Cortex of kidney (tissue), 1 donor: ENCODE results near the gene SLC34A3.

ENCODE experiments used
- DNase-seq: peaks from one replicate; lab custom pipeline; 2025; lab: John Stamatoyannopoulos, UW

SLC34A3 gene

GRCh38 chr9:137275588-137276472 is 45.1 kb downstream of the SLC34A3 start:
- no peak for DNase-seq

GRCh38 chr9:137276473-137277328 is 46.0 kb downstream of the SLC34A3 start:
- DNase-seq: no peak

- DNase-seq: no peak
Measured at GRCh38 chr9:137277329-137278041, 46.8 kb downstream of the SLC34A3 start, which contains the start of gene TOR4A. Gene TOR4A, plus strand, starts transcription at chr9:137277726. Its CDS starts 964 bp downstream, at chr9:137278690.

- DNase-seq: no peak
Measured at GRCh38 chr9:137278061-137278701, 47.5 kb downstream of the SLC34A3 start.

- DNase-seq: no peak
Measured at GRCh38 chr9:137278721-137279711, 48.3 kb downstream of the SLC34A3 start.

GRCh38 chr9:137279741-137280473 is 49.2 kb downstream of the SLC34A3 start:
- no peak for DNase-seq

- no peak for DNase-seq
Measured at GRCh38 chr9:137280474-137281344, 50.0 kb downstream of the SLC34A3 start.

- no peak for DNase-seq
Measured at GRCh38 chr9:137281345-137282116, 50.8 kb downstream of the SLC34A3 start.
